Measurements from ENCODE around the gene NDUFA13.

NDUFA13 gene

GRCh38 chr19:19566306-19566705, 50.3 kb downstream of the NDUFA13 start:
- DNase-seq (ENCODE audit: low read depth in 2 of 3, low spot score in 2 of 3): no peak

DNA sequence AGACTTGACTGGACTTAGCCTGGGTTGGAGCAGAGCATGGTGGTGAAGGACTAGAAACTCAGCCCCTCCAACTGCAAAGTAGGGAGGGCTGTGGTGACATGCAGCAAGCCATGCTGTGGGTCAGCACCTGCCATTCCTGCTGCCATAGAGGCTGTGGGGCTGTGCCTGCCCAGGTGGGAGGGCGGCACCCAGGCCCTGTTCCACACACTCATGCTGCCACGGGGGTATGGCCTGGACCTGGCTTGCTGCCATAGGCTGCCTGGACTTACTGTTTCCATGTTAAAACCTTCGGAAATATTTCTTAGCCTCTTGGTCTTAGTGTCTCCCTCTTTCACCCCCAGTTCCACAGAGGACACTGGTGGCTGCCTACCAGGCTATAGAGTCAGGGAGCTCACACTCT, 51.4 kb downstream of the NDUFA13 start:
- no peak for DNase-seq (ENCODE audit: low read depth in 2 of 3, low spot score in 2 of 3)

- DNase-seq (ENCODE audit: low read depth in 2 of 3, low spot score in 2 of 3): no peak
Observed at GRCh38 chr19:19568802-19569756, 53.1 kb downstream of the NDUFA13 start.

- no peak for DNase-seq (ENCODE audit: low read depth in 2 of 3, low spot score in 2 of 3)
Observed at GRCh38 chr19:19570571-19570970, 54.5 kb downstream of the NDUFA13 start.

GRCh38 chr19:19571071-19571786, 55.2 kb downstream of the NDUFA13 start:
- DNase-seq (ENCODE audit: low read depth in 2 of 3, low spot score in 2 of 3): no peak

DNA sequence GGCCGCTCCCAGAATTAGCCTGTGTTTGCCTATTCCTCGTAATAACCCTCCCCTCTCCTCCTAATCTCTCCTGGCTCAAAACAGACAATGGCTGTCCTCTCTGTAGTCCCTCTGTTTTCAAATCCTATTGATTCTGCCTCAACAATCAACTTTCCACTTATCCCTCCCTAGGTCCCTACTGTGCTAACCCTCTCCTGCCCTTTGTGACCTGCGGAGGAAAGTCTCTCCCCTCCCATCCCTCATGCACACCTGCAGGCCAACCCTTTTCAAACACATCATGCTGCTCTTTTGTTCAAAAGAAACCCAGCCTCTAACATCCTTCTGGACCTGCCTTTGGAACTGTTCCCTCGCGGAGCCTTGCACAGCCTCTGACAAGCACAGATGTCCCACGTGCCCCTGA, 59.4 kb downstream of the NDUFA13 start:
- DNase-seq (ENCODE audit: low read depth in 2 of 3, low spot score in 2 of 3): no peak

Measured in activated CD8-positive, alpha-beta memory T cell treated with anti-CD3 and anti-CD28 coated beads for 48 hours (primary cell).